Measurements from ENCODE around the gene GRB10.

Gene GRB10

DNA sequence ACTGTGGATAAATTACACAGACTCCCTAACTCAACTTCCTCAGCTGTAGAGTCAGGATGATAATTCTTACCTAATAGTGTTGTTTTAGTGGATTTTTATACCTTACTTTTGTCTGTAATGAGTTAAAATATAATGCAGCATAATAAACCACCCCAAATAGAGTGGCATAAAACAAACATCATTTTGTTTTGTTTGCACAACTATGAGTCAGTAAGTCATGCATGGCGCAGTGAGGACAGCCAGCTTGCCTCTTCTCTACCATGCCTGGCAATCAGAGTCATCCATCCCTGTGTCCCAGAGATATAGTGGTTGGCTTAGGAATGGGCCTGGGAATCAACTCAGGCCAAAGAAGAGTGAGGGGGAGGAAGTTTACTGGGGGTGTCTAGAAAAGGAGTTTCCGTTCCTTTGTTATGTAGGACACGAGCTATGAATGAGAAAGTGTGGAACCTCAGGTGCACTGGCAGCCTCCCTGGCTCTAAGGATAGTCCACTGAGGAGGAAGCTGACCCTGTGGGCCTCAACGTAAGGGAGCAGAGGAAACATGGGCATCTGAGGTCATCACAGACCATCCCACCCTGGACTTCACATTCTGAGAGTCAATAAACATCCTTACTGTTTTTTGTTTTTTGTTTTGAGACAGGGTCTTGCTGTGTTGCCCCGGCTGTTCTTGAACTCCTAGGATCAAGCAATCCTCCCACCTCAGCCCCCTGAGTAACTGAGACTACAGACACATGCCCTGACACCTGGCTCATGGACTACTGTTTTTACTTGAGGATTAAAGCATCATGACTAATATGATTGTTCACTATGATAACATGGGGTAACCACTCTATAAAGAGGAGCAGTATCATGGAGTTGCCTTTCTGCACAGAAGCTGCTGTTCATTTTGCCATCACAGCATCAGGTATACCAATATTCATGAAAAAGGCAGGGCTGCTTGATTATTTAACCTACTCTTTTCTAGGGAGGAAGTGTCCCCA lies 21.0 kb upstream of the GRB10 start:
- DNase-seq: no peak

DNA sequence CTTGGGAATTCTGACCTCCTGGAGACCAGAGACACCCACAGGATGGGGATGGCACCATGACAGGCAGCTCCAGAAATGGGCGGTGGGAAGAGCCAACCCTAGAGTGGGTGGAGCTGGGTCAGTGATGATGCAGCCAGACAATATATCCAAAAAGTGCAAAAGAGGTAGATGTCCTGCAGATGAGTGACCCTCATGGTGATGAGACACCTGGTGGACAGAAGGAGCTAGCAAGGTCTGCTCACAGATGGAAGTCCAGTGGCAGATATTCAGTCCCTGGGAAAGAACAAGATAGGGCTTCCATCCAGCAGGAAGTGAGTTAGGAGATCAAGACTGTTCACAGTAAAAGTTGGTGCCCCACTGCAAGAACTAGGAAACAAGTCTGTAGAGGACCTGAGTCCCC lies 19.2 kb upstream of the GRB10 start:
- DNase-seq: no peak

DNA sequence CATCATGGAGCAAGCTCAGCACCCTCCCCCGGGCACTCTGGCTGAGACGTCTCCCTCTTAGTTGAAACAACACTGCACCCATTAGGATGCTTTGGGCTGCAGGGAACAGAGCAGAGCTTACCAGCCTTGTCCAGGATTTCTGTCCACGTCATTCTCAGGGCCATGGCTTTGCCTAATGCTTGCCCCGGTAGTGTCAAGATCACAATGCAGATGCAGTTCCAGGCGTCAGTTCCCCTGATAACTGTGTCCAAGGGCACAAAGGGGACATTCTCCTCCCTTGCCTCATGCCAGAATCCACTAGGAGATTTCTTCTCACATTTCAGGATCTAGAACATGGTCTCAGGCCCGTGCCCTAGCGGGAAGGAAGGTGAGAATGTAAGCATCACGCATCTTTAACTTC lies 17.2 kb upstream of the GRB10 start:
- DNase-seq: no peak

DNA sequence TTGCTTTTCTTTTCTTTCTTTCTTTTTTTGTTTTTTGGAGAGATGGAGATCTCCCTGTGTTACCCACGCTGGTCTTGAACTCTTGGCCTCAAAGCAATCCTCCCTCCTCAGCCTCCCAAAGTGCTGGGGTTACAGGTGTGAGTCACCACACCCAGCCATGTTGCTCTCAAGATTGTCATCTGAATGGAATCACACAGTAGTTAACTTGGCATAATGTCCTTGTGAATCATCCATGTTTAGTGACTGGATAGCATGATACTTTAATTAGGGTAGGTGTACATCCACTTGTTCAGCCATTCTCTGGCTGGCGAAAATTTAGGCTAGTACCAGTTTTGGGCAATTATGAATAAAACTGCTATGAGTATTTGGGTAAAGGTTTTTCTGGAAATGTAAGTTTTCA lies 15.4 kb upstream of the GRB10 start:
- DNase-seq: no peak

DNA sequence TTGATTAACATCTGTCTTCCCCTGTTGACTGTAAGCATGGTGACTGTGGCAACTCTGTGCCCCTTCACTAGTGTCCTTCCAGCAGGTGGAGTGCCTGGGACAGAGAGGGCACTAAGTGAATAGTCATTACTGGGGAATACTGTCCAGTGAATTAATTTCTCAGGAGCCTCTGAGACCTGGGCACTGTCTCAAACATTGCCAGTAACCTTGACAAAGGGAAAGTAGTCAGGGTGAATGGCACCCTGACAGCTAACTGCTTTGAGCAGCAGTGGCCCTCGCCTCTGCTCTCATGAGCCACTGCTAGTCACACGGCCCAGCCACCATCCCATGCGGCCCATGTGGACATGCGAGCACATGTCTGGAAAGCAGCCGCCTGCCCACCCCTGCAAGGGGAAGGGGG lies 13.1 kb upstream of the GRB10 start:
- DNase-seq: no peak

DNA sequence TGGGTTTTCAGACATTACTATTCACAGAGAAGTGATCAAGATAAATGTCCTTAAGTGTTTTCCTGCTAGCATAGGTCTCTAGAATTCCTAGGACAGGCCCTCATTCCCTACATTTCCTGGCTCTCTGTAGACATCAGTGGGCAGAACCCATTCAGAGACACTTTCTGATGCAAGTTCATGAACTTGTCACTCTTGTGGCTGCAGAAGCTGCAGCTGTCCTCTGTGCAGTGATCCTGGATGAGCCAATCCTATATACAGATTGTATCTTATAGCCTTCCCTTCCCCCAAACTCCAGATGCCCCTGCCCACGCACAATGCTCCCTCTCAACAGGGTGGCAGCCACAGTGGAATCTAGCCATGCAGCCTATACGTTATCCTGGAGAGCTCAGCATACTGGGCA lies 12.6 kb upstream of the GRB10 start:
- DNase-seq: no peak

DNA sequence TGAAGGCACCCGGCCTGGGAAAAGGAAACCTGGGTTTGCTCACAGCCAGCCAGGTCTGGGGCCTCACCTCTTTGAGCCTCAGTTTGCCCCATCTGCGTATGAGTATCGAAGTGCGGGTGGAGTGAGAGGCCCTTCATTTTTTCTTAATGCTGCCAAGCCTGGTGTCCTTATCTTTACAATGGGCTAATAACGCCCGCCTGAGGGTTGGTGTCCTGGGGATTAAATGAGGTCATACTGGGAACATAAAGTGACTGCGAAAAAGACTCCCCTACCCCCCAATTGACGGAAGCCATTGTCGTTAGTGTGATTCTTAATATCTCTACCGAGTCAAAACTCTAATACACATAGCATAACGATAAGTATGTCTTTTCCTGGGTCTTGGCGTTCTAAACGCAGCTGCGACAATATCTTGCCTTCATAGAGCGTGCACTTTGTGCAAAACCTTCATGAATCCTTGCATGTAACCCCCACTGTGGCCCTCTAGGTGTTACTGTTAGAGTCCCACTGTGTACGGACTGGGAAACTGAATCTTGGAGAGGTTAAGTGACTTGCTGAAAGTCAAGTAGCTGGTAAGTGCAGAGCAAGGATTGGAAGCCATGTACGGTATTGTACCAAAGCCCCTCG lies 11.4 kb upstream of the GRB10 start:
- no peak for DNase-seq

DNA sequence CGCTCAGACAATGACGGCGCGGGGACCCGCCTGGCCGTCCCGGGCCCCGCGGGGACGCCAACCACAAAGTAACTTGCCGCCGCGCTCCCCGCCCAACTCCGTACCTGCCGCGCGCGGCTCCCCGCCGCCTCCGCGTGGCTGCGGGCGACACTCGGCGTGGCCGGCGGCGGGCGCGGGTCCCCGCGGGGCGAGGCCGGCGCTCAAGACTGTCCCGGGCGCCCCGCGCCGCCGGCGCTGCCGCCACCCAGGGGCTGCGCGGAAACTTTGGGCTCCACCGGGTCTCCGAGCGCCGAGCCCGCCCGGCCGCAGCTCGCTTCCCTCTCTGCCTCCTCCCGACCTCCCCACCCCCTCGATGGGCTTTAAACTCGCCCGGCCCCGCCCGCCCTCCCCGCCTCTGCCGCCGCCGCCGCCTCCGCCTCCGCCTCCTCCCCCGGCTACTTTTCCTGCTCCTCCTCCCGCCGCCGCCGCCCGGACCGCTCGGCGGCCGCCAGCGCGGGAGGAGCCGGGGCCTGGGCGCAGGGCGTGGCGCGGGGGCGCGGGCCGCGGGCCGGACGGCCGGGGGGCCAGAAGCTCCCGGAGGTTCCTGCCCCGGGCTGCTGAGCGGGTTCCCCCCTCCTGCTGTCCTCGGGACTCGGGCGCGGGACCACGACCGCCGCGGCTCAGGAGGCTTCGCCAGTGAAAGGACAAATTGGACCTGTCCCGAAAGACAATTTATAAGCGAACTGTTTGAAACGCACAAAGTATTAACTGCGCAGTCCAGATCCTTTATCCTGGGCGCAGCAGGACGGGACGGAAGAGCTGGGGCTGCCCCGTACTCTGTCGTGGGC lies 10.6 kb upstream of the GRB10 start:
- DNase-seq: peak; percentile 20 to 23

DNA sequence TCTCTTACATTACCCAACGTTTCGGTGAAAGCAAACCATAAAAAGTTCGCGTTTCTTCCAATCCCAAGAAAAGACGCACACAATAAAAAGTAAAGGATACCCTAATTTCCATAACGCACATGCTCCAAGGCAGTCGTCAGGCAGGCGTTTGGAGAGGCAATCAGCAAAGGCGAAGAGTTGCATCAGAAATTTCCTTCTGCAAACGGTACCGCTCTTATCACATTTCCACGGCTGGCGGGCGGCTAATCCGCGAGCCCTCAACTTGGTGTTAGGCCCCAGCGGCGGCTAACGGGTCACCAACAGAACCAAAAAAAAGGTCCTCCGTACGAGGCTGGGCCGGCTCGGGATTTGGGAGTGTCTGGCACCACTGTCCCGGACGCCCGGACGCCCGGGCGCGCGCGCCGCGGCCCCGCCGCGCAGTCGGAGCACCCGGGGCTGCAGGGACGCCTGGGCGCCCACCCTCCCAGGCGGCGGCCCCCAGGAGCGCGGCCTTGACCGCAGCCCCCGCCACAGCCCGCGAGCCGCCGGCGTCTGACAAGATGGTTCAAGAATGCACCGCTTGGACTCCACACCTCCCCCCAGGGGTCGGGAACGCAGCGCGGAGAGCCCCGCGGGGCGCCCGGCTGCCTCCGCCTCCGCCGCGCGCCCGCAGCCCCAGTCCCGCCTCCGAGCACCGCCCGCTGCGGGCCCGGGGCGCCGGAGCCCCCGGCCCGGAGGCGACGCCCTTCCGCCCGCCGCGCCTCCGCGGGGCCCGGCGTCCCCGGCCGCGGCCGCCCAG lies 9.8 kb upstream of the GRB10 start:
- DNase-seq: peak in 1 of 2 experiments; percentile 18

DNA sequence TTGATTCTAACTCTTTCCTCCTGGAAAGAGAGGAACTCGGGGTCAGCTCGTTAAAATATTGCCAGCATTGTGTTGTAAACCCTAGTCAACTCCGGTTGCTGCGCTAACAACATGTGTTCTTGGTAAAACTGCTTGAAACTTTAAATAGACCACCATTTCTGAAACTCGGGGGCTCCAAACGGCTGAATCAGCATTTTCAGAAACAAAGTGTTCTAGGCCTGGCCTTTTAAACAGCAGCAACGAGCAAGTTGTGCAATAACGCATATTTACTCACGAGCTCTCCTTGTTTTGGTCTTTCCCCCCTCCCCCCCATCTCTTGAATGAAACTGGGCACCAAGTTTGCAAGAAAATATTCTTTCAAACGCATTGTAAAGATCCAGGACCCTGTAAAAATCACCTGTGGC lies 9.2 kb upstream of the GRB10 start:
- DNase-seq: no peak

DNA sequence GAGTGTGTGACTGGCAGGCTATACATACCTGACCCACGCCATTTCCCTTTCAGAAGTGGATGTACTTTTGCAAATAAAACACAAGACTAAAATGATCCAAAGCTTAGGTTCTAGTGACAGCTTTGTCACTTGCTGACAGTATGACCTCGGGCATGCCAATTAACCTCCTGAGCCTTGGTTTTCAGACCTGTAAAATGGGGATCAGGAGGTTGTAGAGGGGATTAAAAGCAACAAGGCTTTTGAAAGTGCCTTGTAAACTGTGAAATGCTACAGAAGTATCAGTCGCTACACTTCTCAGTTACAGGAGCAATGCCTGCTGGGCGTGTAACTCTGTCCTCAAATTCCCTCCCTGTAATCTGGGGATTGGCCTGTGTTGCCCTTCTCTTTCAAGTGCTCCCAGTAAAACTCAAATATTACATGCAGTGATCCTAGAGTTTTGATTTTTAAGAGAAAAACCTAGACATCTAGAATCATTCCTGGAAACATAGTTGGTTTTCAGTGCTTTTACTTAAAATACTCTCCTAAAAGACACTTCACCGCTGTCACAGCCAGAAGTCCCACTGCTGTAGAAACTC lies 8.8 kb upstream of the GRB10 start:
- no peak for DNase-seq

DNA sequence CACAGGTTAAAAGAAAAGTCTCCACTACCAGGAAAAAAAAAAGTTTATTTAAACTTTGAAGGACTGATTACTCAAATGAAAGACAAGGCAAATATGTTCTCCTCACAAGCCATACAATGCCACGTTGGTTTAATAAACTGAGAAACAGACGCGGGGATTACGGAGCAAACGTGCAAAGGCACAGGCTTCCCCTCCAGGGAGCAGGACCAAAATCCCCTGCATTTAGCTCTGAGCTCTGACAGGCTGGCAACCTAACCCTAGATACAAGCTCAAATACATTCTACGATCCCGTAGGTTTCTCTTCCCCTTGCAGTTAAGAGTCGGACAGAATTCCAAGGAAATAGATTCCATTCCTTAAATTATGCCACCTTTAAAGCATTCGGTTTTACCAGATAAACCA lies 7.7 kb upstream of the GRB10 start:
- no peak for DNase-seq

DNA sequence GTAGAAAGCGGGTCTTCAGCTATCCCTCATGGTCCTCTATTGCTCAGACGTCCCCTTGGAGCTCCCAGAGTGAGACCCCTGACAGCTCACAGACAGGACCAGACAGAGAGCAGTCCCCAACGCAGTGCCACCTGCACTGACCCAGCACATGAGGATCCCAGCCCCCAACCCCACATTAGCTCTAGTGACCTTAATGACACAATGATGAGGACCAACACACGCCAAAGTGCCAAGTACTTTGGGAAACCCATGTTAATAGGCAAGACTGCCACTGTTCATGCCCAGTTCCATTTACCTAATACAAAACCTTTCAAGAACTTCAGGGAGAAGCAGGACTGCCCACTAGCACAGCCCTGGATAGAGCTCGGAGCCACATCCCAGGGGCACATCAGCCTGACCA lies 5.7 kb upstream of the GRB10 start:
- DNase-seq: no peak

DNA sequence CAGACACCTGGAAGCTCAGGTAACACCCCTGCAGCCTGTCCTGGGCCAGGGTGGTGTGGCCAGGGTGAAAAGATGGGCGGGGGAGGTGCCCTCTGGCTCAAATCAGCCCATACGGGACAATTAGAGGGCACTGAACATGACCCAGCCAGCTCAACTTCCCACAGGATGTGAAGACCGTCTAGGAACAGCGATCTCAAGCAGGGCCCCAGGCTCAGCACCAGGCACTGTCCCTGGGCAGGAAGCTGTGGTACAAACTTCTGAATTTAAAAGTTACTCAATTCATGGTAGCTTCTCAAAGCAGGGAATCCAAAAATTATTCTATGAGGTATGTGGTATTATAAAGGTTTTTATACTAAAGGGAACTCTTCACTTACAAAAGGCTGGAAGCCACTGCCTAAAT lies 5.1 kb upstream of the GRB10 start:
- DNase-seq: no peak

DNA sequence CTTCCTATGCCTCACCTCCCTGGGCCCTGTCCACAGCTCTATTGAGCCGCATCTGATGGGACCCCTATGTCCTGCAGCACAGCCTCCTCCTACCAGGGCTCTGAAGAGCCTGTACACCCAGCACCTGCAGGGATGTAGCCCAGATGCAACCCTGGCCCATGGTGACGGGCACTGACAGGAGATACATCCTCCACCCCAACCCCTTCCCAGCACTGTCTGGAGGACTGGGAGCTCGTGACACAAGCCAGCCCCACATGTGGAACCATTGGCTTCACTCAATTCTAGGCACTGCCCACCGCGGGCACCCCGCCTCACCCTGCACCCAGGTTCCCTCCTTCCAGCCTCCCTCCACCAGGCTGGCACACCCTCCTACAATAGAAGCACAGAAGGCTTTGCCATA lies 2.6 kb upstream of the GRB10 start:
- DNase-seq: no peak

DNA sequence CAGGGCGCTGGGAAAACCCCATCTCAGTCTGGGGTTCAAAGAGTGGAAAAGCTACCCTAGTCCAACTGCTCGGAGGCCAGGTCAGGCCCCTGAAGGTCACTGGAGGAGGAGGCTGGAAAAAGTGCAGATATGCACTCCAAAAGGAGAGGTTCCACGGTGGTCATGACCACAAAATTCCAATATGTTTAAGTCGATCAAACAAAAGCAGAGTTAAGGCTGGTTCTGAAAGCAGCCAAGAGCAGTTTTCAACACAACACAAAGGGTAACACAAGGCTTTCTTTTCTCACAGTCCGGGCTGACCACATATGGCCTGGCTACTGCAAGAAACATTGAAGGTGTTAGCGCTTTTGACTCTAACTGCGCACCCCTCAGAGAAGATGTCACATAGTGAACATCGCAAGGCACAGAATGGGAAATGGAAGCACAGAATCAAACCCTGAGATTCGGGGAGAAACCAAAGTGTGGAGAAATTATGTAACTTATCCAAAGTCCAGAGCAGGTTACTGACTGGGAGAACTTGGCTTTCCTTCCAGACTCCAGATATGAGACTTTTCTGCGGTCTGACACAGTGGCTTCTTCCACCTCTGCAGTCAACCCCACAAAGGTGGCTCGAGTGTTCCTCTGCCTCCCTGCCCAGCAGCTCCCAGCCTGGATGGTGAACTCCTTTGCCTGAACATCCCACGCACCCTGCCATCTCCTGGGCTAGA lies 1.3 kb upstream of the GRB10 start:
- no peak for DNase-seq

DNA sequence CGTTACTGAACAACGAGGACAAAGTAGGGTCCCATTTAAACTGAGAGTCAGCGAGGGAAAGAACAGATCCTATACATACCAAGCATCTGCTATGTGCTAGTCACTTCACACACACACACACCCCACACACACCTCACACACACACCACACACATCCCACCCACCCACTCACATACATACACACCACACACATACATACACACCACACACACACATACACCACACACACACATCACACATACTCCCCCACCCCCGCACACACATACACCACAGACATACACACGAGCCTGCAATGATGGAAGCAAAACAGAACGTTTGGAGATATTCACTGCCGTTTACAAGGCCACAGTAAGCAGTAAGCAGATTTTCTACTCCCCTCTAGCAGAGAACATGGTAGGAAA lies 607 bp upstream of the GRB10 start:
- DNase-seq: no peak

DNA sequence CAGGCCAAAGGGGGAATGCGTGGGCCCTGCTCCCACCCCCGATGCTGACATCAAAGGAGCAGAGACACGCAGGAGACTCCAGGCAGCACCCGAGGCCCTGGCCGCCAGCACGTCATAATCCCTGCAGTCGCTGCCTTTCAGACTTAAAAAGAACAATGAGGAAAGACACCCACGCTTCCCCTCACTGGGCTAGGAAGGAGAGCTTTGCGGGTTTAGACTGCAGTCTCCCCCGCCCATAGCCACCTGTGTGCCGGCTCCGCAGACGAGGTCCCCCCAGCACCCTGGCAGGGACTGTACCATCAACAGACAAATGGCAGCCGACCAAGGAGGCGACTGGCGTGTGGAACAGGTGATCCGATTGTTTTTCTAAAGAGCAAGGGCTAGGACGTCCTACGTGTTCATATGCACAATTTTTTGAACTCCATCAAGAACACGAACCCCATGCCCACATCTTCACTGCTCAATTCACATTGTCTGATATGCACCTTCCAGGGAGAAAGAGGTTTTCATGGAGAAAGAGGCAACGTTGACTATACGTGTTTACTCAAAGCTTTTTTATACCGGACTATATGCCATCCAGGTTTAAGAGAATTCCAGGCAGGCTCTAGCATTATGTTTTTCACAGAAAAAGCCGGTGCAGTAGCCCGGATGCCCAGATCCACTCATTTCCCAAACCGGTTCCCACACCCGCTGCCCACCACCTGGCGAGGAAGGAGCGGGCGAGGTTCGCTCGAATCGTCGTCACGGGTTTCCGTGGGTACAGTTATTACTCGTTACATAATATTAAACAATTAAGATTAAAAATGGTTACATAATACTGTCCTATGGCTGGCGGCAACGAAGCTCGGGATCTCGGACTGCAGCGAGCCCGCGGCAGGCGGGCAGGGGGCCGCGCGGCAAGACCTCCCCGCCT lies 1.1 kb downstream of the GRB10 start:
- DNase-seq: peak; percentile 19 to 34

DNA sequence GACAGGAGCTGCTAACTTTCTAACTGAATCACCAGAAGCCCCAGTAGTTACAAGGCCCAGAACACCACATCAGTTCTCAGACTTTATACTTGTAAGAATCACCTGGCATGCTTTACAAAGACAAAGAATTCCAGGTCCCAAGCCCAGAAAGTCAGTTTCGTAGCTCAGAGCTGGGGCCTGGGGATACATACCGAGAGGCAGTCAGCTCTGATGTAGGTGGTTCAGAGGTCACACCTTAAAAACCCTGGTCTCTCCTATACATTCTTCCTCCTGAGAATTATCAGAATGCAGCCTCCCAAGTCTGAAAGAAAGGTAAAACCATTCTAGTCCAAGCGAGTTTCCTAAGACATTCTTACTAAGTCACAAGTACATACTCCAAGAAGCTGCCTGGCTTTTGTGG lies 2.3 kb downstream of the GRB10 start:
- no peak for DNase-seq

DNA sequence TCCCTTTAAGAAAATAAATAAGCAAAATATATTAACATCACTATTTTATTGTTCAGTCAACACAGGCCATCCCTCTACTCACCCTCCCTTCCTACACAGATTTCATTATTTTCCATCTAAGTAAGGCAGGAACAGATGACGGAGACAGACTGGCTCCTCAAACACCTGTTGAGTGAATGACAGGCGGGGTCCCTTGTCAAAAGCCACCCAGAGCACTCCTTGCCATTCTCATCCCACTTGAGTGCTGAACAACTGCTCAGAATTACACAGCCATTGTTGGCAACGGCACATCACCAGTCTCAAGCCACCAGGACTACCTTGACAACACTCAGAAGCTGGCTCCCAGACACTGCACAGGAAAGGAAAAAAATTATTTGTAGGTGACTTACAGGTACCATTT lies 3.3 kb downstream of the GRB10 start:
- DNase-seq: no peak

DNA sequence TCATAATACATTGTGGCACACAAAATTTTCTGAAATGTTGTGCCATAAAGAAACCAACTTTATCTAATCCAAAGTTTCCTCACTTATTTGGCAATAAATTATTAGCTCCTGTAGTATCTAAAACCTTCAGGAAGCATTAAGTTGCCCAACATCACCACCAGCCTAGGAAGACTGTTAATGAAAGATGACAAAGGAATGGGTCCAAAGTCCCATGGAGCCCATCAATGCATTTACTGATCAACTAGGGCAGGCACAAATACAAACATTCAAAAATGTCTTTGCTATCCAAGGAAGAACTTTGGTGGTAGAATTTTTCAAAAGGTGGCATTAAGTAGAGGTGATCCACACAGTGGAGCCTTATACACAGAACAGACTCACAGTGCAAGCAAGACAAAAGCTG lies 4.5 kb downstream of the GRB10 start:
- no peak for DNase-seq

Data from activated CD4-positive, alpha-beta T cell treated with anti-CD3 and anti-CD28 coated beads, Interleukin-2, amount 50 U/mL, for 48 hours (primary cell).